ENCODE data around the gene RBFOX2. TPM values are rescaled to one million over a fixed set of nuclear protein-coding genes. Genes with fewer than 3 reads are reported as not detected.

RBFOX2 gene
- total RNA-seq, 1 donor from 2014 or later: 210 TPM

DNA sequence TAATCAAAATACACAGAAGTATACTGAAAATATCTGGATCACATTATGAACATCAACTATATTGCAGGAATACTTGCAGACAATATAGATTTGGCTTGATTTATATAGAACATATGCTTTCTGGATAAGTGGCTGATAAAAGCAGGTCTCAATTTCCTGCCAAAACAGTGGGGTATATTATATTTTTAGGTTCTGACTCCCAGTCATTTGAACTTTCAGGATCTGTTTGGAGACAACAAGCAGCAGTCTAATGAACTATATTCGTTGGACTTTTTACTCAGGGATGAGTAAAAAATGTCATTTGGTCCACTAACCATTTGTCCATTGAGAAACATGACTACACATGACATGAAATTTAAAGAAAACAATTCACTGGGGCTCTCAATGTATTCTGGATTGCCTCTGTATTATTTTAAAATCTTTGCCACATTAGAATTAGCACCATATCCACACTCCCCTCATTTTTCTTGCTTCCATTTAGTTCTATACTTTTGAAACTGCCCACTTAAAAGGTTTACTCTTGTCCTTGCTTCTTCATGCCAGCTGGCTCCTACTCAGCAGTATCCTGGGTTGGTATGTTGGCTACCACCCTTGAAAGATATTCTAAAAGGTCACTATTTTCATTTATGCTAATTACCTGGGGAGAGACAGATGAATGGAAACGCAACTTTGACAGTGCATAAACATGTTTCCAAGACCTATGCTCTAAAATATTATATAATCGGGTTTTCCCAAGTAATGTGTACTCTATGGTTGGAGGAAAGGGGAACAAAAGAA, 157.9 kb downstream of the RBFOX2 start:
- Mint-ChIP-seq H3K4me3 (no peak overlapping the region), H3K36me3 (peaks cover 4% of the 10 kb centered on the region), H3K9me3 (peaks cover 10% of the 10 kb centered on the region), H3K4me1 (peaks cover 27% of the 10 kb centered on the region), H3K27me3 (ENCODE audit: low read depth) (no peaks in the 10 kb centered on the region), H3K27ac (no peak overlapping the region)
- no peak for DNase-seq (ENCODE audit: low spot score in 2 of 2, unreplicated experiment in 2 of 2)
- no peak for TF ChIP-seq CTCF (IDR thresholded peaks at IDR 0.05; ENCODE audit: unreplicated experiment)

DNA sequence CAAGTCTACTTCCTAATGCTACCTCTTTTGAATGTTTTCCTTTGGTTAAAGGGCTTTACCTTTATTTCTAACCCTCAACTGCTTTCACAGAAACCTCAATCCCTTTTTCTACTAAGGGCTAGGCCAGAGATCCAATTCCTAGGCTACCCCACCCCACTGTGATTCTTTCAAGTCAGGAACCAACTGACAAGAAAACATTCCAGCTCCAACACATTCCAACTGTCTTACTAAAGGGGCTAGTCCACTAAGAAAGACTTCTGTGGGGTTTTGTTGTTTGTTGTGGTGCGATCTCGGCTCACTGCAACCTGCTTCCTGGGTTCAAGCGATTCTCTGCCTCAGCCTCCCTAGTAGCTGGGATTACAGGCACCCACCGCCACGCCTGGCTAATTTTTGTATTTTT, 159.7 kb downstream of the RBFOX2 start:
- DNase-seq (ENCODE audit: low spot score in 2 of 2, unreplicated experiment in 2 of 2): no peak
- Mint-ChIP-seq H3K27ac (no peak overlapping the region), H3K9me3 (peaks cover under 1% of the 10 kb centered on the region), H3K36me3 (peaks cover 4% of the 10 kb centered on the region), H3K27me3 (ENCODE audit: low read depth) (no peaks in the 10 kb centered on the region), H3K4me1 (peaks cover 24% of the 10 kb centered on the region), H3K4me3 (no peak overlapping the region)
- TF ChIP-seq CTCF (IDR thresholded peaks at IDR 0.05; ENCODE audit: unreplicated experiment): no peak

GRCh38 chr22:35866651-35867050, 162.0 kb downstream of the RBFOX2 start:
- Mint-ChIP-seq H3K27ac (peak overlapping the region; percentile 81), H3K9me3 (no peaks in the 10 kb centered on the region), H3K4me1 (peaks cover 40% of the 10 kb centered on the region), H3K27me3 (ENCODE audit: low read depth) (no peaks in the 10 kb centered on the region), H3K36me3 (no peaks in the 10 kb centered on the region), H3K4me3 (no peak overlapping the region)
- no peak for DNase-seq (ENCODE audit: low spot score in 2 of 2, unreplicated experiment in 2 of 2)
- TF ChIP-seq CTCF (IDR thresholded peaks at IDR 0.05; ENCODE audit: unreplicated experiment): no peak

GRCh38 chr22:35864545-35865165, 164.0 kb downstream of the RBFOX2 start:
- Mint-ChIP-seq H3K9me3 (peaks cover 4% of the 10 kb centered on the region), H3K4me3 (no peak overlapping the region), H3K36me3 (no peaks in the 10 kb centered on the region), H3K4me1 (peaks cover 30% of the 10 kb centered on the region), H3K27ac (no peak overlapping the region), H3K27me3 (ENCODE audit: low read depth) (no peaks in the 10 kb centered on the region)
- DNase-seq (ENCODE audit: low spot score in 2 of 2, unreplicated experiment in 2 of 2): no peak
- TF ChIP-seq CTCF (IDR thresholded peaks at IDR 0.05; ENCODE audit: unreplicated experiment): no peak

DNA sequence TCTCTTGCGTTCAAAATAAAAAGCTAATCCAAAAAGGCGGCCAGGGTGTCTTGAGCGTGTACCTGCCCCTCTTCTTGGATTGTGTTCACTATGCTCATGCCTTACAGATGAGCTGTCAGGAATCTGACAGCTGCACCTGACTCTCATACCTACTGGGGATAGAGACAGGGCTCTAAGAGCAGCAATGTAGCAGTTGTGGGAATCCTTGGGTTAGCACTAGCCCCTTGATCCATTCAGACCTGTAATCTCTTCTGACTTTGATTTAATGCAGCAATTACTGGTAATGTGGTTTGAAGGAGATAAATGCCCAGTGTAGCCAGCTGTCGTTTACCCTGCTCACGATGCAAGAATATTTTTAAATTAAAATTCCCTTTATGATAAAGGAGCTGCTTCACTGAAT, 165.2 kb downstream of the RBFOX2 start:
- Mint-ChIP-seq H3K36me3 (no peaks in the 10 kb centered on the region), H3K9me3 (peaks cover 4% of the 10 kb centered on the region), H3K27me3 (ENCODE audit: low read depth) (no peaks in the 10 kb centered on the region), H3K4me1 (peaks cover 27% of the 10 kb centered on the region), H3K4me3 (no peak overlapping the region), H3K27ac (peak overlapping the region; percentile 55)
- no peak for TF ChIP-seq CTCF (IDR thresholded peaks at IDR 0.05; ENCODE audit: unreplicated experiment)
- no peak for DNase-seq (ENCODE audit: low spot score in 2 of 2, unreplicated experiment in 2 of 2)
